Activated CD8-positive, alpha-beta memory T cell treated with anti-CD3 and anti-CD28 coated beads for 36 hours (primary cell): ENCODE data around the gene KHDRBS1. TPM values are rescaled to one million over a fixed set of nuclear protein-coding genes. Genes with fewer than 3 reads are reported as not detected.
"Not testable (repeated sequence)": the region's sequence is repeated elsewhere in the genome, so short reads cannot be mapped to it uniquely, and the experiment has no call there.

Experiments used
- CTCF ChIA-PET: fragments of 350-600 bp; sonication (Branson Sonifier 250); formaldehyde crosslinking; loops from one replicate; lab custom pipeline; 2021; ENCODE audit warnings: antibody characterized with exemption; lab: Charles Lee
- POLR2A ChIA-PET: fragments of 350-600 bp; sonication (Branson Sonifier 250); formaldehyde crosslinking; loops from one replicate; lab custom pipeline; 2021; ENCODE audit warnings: antibody characterized with exemption; lab: Charles Lee
- total RNA-seq, 2 experiments: library from RNA; stranded (reverse); gene quantifications; one replicate each; pipeline ENCODE4 v1.2.3, GENCODE V29; 2021

The KHDRBS1 gene
- total RNA-seq, 2 experiments from 2014 or later = 208 to 212 TPM

DNA sequence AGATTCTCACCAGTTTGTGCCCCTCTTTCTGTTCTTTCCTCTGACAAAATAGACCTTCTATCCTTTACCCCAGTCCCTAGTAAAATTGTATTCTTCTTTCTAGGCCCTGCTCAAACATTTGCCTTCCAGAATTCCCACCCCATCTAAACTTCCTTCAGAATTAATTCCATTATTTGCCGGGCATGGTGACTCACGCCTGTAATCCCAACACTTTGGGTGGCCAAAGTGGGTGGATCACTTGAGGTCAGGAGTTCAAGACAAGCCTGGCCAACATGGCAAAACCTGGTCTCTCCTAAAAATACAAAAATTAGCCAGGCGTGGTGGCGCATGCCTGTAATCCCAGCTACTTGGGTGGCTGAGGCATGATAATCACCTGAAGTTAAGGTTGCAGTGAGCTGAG is 11.4 kb upstream of the KHDRBS1 start:
- POLR2A ChIA-PET = not testable (repeated sequence)

DNA sequence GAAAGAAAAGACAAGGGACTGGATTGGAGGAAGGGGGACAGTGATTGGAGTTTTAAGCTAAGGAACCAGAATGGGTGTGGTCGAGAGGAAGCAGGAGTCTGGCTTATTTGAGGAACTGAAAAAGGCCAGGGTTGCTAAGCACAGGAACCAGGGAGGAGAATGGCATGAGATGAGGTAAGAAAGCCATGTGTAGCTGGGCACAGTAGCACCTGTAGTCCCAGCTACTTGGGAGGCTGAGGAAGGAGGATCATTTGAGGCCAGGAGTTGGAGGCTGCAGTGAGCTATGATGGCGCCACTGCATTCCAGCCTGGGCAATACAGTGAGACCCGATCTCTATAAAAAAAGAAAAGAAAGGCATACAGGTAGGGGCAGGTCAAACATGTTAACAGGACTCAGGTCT is 8.1 kb upstream of the KHDRBS1 start:
- ChIA-PET POLR2A (interaction anchor here (0.6 to 0.7 kb wide), 2 partner anchors 18 to 87 kb away, joined by 3 to 9 read pairs; no protein-coding TSS in a partner anchor), CTCF (interaction anchor here (0.9 to 1.0 kb wide), 3 partner anchors 17 to 189 kb away, joined by 3 read pairs; partner anchors contain the start of gene SPOCD1)

More for the DNA sequence above, 11.4 kb upstream of the KHDRBS1 start:
- CTCF ChIA-PET = not testable (repeated sequence)

DNA sequence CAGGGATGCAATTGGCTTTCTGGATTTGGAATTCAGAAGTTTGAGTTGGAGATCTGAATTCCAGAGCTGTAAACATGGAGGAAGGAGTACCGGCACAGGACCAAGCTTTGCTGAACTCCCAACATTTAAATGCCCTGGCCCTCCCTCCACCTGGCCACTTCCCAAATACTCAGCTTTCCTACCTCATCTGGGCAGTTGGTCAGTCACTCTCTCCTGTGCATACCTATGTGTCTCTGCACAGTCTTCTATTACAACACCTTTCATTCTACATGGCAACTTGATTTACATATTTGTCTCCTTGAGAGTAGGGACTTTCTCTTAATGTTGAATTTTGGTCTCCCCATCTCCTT is 6.1 kb upstream of the KHDRBS1 start:
- ChIA-PET POLR2A (no interaction called here), CTCF (no interaction called here)

DNA sequence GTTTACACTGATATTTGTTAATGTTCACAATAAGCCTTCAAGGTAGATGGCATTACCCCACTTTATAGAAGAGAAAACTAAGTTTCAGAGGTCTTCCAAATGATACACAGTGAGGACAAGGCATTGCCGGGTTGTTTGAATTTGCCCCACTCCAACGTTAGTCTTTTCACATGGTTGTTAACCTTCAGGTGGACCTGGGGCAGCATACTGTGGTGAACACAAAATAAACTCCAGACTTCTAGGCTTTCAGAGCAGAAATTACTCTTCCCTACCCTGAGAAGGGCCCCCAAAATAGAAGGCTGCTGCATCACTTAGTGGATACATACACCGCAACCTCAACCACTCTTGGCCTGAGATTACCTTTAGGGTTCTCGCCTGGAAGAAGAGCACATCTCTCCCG is 3.4 kb upstream of the KHDRBS1 start:
- POLR2A ChIA-PET = no interaction called here
- CTCF ChIA-PET = no interaction called here

DNA sequence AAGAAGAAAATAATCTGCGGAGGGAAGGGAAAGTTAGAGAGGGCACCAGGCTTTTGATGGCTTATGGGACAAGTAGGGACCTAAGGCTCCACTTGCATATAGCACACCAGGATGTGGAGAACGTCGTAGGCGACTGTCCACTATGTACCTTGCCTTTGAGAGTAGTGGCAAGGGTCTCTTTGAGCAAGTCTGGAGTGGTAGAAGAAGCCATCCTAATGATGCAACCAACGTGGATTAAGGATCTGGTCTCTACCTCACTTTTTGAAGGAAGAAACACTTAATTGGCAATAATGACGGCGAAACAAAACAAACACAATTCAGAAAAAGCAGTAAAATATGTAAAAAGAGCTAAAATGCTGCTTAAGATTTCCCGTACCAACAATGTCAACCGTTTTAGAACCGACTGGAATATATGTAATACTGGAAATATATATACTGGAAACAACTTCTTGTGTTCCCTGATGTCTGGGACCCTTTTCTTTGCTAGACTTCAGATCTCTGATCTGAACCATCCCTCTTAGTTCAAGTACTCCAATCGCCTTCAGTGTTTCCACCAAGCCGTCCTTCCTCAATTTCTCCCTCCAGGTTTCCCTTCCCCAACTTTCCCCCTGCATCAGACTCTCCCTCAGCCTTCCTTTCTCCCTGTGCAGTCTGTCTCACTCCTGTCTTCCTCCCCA is 821 bp upstream of the KHDRBS1 start:
- ChIA-PET POLR2A (interaction anchor here (0.5 to 1.1 kb wide), 8 partner anchors 11 to 635 kb away, joined by 3 to 5 read pairs (median 4); partner anchors contain the start of gene TMEM39B), CTCF (interaction anchor here (0.6 to 1.6 kb wide), 3 partner anchors 9 to 387 kb away, joined by 3 to 7 read pairs (median 3); no protein-coding TSS in a partner anchor)

DNA sequence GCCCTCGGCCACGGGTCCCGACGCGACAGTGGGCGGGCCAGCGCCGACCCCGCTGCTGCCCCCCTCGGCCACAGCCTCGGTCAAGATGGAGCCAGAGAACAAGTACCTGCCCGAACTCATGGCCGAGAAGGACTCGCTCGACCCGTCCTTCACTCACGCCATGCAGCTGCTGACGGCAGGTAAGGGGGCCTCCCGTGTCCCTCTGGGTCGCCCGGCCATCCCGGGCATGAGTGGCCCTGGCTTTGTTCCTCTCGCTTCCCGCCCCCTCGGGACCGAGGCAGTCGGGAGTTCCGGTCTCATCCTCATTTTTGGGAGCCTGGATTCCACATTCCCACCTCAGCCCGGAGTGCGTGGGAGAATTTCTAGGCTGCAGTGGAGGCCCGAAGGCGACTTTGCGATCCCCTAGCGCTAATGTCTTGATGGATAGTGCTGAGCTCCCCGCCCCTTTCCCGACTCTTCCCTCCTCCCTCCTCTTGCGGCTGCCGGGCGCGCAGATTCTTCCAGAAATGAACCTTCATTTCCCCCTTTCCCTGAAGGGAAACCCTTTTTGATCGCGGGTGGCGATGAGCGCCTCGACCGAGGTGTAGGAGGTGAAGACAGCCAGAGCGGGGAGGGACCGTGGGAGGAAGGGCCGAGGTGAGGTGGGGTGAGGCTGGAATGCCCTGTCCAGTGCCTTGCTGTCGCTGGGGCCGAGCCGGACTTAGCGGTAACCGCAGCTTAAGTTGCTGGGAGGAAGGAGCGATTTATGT is 705 bp downstream of the KHDRBS1 start:
- ChIA-PET POLR2A (no interaction called here), CTCF (no interaction called here)

DNA sequence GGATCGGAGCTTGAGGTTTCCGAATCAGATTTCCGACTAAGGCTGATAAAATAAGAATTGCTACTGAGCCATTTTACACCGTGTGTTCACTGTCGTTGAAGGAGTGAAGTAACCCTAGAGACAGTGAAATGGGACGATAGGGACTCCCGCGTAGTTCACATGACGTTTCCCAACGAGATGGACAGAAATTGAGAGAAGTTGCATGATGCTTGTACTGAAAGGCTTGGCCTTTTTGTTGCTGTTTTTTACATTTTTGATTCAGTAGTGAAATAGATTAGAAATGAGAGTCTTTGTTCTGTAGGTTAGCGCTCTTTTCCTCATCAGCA is 1.2 kb downstream of the KHDRBS1 start:
- POLR2A ChIA-PET = interaction anchor here (0.6 kb wide), 1 partner anchor 94 kb away, joined by 3 read pairs; no protein-coding TSS in a partner anchor
- CTCF ChIA-PET = interaction anchor here (1.1 to 1.8 kb wide), 2 partner anchors 11 to 77 kb away, joined by 3 to 4 read pairs; partner anchors contain the start of gene PTP4A2

DNA sequence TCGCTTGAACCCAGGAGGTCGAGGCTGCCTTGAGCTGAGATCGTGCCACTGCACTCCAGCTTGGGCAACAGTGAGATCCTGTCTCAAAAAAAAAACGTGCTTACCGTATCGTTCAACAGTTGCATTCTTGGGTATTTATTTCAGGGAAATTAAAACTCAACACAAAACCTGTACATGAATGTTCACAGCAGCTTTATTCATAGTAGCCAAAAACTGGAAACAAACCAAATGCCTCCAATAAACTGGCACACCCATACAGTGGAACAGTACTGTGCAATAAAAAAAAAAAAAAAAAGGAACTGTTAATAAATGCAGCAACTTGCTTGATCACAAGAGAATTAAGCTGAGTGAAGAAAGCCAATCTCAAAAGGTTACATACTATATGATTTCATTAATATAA is 6.7 kb downstream of the KHDRBS1 start:
- POLR2A ChIA-PET = interaction anchor here (0.6 to 0.9 kb wide), 2 partner anchors 51 to 181 kb away, joined by 3 to 6 read pairs; no protein-coding TSS in a partner anchor

DNA sequence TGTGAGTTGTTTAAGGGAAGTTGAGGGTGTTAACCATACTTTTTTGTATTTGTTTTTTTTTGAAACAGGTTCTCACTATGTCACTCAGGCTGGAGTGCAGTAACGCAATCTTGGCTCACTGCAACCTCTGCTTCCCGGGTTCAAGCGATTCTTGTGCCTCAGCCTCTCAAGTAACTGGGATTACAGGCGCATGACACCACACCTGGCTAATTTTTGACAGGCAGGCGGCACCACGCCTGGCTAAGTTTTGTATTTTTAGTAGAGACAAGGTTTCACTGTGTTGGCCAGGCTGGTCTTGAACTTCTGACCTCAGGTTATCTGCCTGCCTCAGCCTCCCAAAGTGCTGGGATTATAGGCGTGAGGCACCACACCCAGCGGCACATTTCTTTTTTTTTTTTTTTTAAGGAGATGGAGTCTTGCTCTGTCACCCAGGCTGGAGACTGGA is 7.9 kb downstream of the KHDRBS1 start:
- CTCF ChIA-PET = interaction anchor here (0.5 kb wide), 1 partner anchor 33 kb away, joined by 3 read pairs; no protein-coding TSS in a partner anchor
- POLR2A ChIA-PET = not testable (repeated sequence)

More for the DNA sequence above, 6.7 kb downstream of the KHDRBS1 start:
- CTCF ChIA-PET = no interaction called here

DNA sequence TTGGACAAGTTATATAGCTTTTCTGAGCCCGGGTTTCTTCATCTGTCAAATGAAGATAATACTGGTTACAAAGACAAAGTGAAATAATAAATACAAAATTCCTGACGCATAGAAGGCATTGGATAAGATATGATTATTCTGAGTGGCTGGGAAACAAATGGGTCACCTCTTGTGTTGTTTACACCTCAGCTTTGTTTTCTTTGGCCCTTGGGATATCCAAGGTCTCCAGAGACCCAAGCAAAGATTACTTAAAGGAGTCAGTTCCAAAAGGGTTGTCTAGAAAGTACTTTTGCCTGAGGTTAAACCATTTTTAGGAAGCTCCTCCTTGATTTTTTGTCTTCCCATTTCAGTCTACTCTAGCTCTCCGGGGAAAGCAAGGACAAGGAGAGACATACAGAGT is 9.7 kb downstream of the KHDRBS1 start:
- CTCF ChIA-PET = interaction anchor here (1.0 kb wide), 1 partner anchor 40 kb away, joined by 3 read pairs; no protein-coding TSS in a partner anchor
- POLR2A ChIA-PET = no interaction called here

DNA sequence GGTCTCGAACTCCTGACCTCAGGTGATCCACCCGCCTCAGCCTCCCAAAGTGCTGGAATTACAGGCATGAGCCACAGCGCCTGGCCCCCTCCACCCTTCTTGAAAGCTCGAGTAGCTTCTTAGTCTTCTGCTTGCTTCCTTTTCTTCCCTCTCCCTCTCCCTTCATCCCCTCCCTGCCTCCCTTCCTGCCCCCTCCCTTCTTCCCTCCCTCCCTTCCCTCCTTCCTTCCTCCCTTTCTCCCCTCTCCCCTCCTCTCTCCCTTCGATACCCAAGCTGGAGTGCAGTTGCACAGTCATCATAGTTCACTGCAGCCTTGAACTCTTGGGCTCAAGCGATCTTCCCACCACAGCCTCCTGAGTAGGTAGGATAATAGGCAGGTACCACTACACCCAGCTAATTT is 11.8 kb downstream of the KHDRBS1 start:
- POLR2A ChIA-PET = no interaction called here
- CTCF ChIA-PET = interaction anchor here (1.4 kb wide), 1 partner anchor 10 kb away, joined by 4 read pairs; no protein-coding TSS in a partner anchor

DNA sequence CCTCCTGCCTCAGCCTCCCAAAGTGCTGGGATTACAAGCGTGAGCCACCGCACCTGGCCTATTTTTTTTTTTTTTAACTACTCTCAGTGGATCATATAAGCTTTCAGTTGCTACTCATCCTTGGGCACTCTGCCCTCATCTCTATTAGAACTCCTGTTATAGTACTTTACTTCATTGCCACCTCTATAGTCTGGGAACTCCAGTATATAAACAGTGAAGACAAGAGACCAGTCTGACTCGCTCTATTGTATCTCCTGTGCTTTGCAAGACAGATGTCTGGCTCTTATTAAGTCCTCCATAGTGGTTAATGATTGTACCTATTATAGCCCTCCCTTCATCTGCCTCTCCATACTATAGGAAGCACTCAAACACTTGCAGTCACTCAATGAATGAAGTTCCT is 15.1 kb downstream of the KHDRBS1 start:
- CTCF ChIA-PET = no interaction called here
- POLR2A ChIA-PET = no interaction called here

DNA sequence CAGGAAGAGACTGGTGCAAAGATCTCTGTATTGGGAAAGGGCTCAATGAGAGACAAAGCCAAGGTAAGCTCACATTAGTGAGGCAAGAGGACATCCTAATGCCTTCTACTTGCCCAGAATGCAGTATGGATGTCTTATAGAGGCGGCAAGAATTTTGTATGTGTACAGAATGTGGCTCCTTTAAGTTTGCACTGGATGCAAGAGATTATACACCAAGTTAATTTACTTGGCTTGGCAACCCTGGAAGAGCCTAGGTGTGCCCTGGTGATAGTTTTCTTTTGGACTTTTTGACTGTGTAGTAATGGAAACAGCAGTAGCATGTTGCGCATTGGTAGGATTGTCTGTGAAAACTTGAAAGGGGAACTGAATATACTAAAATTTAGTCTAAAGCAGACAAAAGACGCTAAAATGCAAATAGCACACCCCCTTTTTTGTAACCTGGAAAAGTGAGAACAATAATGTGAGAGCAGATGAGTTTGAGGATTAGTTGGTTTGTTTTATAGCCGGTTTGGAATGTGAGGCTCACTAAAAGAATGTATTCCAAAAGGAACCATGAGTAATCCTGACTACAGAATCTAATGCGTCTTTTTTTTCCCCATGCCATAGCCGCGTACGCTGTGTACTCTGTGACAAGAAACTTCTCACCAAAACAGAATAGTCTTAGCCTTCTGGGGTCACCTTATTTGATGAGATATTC is 18.1 kb downstream of the KHDRBS1 start:
- POLR2A ChIA-PET = interaction anchor here (0.6 kb wide), 1 partner anchor 10 kb away, joined by 10 read pairs; no protein-coding TSS in a partner anchor
- CTCF ChIA-PET = interaction anchor here (0.8 kb wide), 1 partner anchor 31 kb away, joined by 3 read pairs; no protein-coding TSS in a partner anchor

DNA sequence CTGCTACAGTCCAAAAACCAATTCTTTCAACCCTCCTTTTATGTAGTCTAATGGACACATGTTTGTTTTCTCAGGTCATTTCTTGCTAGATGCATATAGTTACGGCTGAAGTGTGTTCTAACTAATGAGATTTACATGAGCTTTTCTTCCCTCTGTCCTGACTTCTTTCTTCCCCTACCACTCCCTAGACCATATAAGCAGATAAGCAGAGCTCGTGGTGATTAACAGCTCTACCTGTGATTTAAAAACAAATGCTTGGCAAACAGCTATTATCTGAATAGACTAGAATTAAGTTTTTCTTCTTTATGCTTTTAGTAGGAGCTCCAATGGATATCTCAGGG is 18.6 kb downstream of the KHDRBS1 start:
- POLR2A ChIA-PET = interaction anchor here (0.6 kb wide), 1 partner anchor 9 kb away, joined by 10 read pairs; no protein-coding TSS in a partner anchor
- CTCF ChIA-PET = interaction anchor here (0.8 kb wide), 1 partner anchor 31 kb away, joined by 3 read pairs; no protein-coding TSS in a partner anchor

DNA sequence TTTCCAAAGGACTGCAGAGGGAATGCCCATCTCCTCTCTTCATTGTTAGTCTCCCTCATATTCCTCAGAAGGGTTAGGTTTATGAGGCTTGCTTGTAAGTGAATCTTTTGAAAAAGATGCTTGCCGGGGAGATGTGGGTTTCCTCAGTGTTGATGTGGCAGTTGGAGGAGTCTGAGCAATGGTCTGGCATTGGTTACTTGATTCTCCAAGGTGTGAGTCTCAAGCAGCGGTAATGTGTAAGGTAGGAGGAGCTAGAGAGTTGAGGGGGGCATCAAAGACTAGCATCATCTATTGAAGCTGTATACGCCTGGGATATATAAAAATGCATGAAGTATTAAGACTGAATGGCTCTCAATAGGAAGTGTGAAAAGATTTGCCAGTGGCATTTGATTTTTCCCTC is 21.5 kb downstream of the KHDRBS1 start:
- ChIA-PET CTCF (no interaction called here), POLR2A (no interaction called here)

DNA sequence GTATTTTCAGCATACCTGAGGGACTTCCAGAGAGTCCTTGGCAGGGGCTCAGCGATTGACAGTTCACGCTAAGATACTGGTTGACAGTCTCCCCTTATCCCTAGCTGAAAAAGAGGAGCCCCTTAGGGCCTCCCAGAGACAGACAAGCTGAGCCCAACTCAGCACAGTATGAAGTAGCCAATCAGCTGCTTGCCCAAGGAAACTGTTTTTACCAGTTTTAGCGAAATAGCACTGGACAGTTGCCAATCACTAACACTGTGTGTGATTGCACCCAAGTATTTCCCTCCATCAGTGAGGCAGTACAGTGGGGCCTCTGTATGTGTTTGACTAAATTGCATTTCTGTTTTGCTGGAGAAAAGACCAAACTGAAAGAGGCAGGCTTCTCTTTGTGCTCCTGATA is 27.0 kb downstream of the KHDRBS1 start:
- CTCF ChIA-PET = no interaction called here
- POLR2A ChIA-PET = no interaction called here

DNA sequence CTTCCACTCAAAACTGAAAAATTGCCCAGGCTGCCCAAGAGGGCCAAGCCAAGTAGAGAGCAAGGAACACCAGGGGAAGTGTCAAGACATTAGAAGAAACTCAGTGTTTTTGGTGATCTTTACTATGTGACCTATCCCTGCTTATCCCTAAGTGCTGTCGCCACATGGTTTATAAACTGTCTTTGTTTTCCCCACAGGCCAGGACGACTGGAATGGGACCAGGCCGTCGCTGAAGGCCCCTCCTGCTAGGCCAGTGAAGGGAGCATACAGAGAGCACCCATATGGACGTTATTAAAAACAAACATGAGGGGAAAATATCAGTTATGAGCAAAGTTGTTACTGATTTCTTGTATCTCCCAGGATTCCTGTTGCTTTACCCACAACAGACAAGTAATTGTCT is 28.7 kb downstream of the KHDRBS1 start:
- CTCF ChIA-PET = no interaction called here
- POLR2A ChIA-PET = no interaction called here

DNA sequence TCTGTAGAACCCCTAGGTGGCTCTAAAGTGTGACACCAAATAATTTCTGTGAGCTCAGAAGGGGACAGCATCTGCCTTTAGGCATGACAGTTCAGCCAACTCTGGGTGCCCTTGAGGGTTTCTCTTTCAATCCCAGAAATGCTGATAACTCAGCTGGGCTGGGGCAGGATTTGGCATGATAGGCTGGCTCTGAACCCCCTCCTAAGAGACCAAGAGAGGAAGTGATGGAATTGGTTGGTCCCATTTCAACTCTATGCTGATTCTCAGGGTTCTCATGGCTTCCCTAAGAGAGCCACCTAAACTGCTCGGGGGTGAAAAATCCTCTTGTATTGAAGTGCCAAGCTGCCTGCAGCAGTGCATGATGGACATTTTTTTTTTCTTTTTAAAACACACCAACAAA is 30.6 kb downstream of the KHDRBS1 start:
- POLR2A ChIA-PET = no interaction called here
- CTCF ChIA-PET = interaction anchor here (2.5 kb wide), 1 partner anchor 10 kb away, joined by 6 read pairs; no protein-coding TSS in a partner anchor

DNA sequence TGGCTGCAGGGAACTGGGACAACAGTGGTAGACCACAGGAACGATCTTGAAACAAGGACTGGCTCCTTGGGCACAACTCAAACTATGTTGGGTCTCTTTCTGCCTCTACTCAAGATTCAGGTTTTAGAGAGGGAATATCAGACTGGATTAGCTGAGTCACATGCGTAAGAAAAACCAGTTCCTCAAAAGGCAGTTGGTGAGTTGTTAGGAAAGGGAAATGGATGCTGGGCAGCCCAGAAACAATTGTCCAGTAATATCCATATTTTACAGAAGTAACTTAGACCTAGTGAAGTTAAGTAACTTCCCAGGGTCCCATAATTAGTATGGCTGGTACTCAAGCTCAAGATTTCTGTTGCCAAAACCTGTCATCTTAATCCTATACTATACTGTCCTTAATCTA is 32.1 kb downstream of the KHDRBS1 start:
- CTCF ChIA-PET = interaction anchor here (0.6 kb wide), 1 partner anchor 11 kb away, joined by 3 read pairs; no protein-coding TSS in a partner anchor
- POLR2A ChIA-PET = interaction anchor here (0.7 kb wide), 1 partner anchor 211 kb away, joined by 4 read pairs; no protein-coding TSS in a partner anchor
